ENCODE measurements around the gene ABCF2.
A peak's percentile ranks its signal among the peaks of the same experiment; 100 is the strongest.

ABCF2 gene

GRCh38 chr7:151252561-151252835 lies 25.5 kb upstream of the ABCF2 start:
- Histone ChIP-seq H3K27ac (ENCODE audit: low read depth, low read length) (no peak overlapping the region), H3K27me3 (ENCODE audit: insufficient read depth, low read length) (peaks cover 76% of the 10 kb centered on the region)

GRCh38 chr7:151251689-151252560 lies 24.9 kb upstream of the ABCF2 start:
- Histone ChIP-seq H3K27ac (ENCODE audit: low read depth, low read length) (no peak overlapping the region), H3K36me3 (ENCODE audit: insufficient read depth, low read length) (no peaks in the 10 kb centered on the region)
- WGBS, result under 1% methylated on average over 77 of the region's 79 CpGs

More at GRCh38 chr7:151252561-151252835, 25.5 kb upstream of the ABCF2 start:
- no peaks in the 10 kb centered on the region for H3K36me3 ChIP-seq (ENCODE audit: insufficient read depth, low read length)
- H3K4me3 ChIP-seq (ENCODE audit: low read length), result peak overlapping the region; percentile 70
- 17% methylated on average over 6 of the region's 9 CpGs for WGBS
- no peaks in the 10 kb centered on the region for H3K9me3 ChIP-seq (ENCODE audit: insufficient read depth, low read depth, low read length)
- peaks cover 22% of the 10 kb centered on the region for H3K4me1 ChIP-seq (ENCODE audit: insufficient read depth, low read length)
- H3K9ac ChIP-seq (ENCODE audit: low read depth, low read length), result peak overlapping the region; percentile 70; the same call in 1 of the 2 replicates

GRCh38 chr7:151251328-151251688 lies 24.3 kb upstream of the ABCF2 start:
- Histone ChIP-seq H3K27ac (ENCODE audit: low read depth, low read length) (no peak overlapping the region), H3K4me3 (ENCODE audit: low read length) (peak overlapping the region; percentile 70), H3K27me3 (ENCODE audit: insufficient read depth, low read length) (peaks cover 85% of the 10 kb centered on the region), H3K9me3 (ENCODE audit: insufficient read depth, low read depth, low read length) (no peaks in the 10 kb centered on the region), H3K36me3 (ENCODE audit: insufficient read depth, low read length) (no peaks in the 10 kb centered on the region), H3K4me1 (ENCODE audit: insufficient read depth, low read length) (peaks cover 34% of the 10 kb centered on the region), H3K9ac (ENCODE audit: low read depth, low read length) (peak overlapping the region; percentile 38)
- 6% methylated on average over 19 of the region's 19 CpGs for WGBS

More at GRCh38 chr7:151251689-151252560, 24.9 kb upstream of the ABCF2 start:
- Histone ChIP-seq H3K9me3 (ENCODE audit: insufficient read depth, low read depth, low read length) (no peaks in the 10 kb centered on the region), H3K4me1 (ENCODE audit: insufficient read depth, low read length) (peaks cover 28% of the 10 kb centered on the region), H3K9ac (ENCODE audit: low read depth, low read length) (peak overlapping the region; percentile 70), H3K4me3 (ENCODE audit: low read length) (peak overlapping the region; percentile 70), H3K27me3 (ENCODE audit: insufficient read depth, low read length) (peaks cover 81% of the 10 kb centered on the region)

GRCh38 chr7:151250181-151251132 lies 23.5 kb upstream of the ABCF2 start:
- H3K27ac ChIP-seq (ENCODE audit: low read depth, low read length), result no peak overlapping the region
- H3K4me3 ChIP-seq (ENCODE audit: low read length), result no peak overlapping the region; the same call in 1 of the 2 replicates
- peaks cover 91% of the 10 kb centered on the region for H3K27me3 ChIP-seq (ENCODE audit: insufficient read depth, low read length)
- H3K36me3 ChIP-seq (ENCODE audit: insufficient read depth, low read length), result no peaks in the 10 kb centered on the region
- WGBS, result 59% methylated on average over 7 of the region's 7 CpGs
- no peaks in the 10 kb centered on the region for H3K9me3 ChIP-seq (ENCODE audit: insufficient read depth, low read depth, low read length)
- no peak overlapping the region for H3K9ac ChIP-seq (ENCODE audit: low read depth, low read length)
- peaks cover 40% of the 10 kb centered on the region for H3K4me1 ChIP-seq (ENCODE audit: insufficient read depth, low read length)

GRCh38 chr7:151249732-151250072 lies 22.7 kb upstream of the ABCF2 start:
- H3K9me3 ChIP-seq (ENCODE audit: insufficient read depth, low read depth, low read length), result no peaks in the 10 kb centered on the region
- H3K27ac ChIP-seq (ENCODE audit: low read depth, low read length), result no peak overlapping the region
- no peaks in the 10 kb centered on the region for H3K36me3 ChIP-seq (ENCODE audit: insufficient read depth, low read length)
- H3K4me1 ChIP-seq (ENCODE audit: insufficient read depth, low read length), result peaks cover 42% of the 10 kb centered on the region
- 0 out of 2 replicates have a peak overlapping the region, but pooled peaks have one; percentile 57 for H3K4me3 ChIP-seq (ENCODE audit: low read length)
- H3K9ac ChIP-seq (ENCODE audit: low read depth, low read length), result no peak overlapping the region
- WGBS, result 17% methylated on average over 5 of the region's 5 CpGs
- peaks cover 91% of the 10 kb centered on the region for H3K27me3 ChIP-seq (ENCODE audit: insufficient read depth, low read length)

- H3K27ac ChIP-seq (ENCODE audit: low read depth, low read length), result no peak overlapping the region; the same call in 1 of the 2 replicates
- no peaks in the 10 kb centered on the region for H3K36me3 ChIP-seq (ENCODE audit: insufficient read depth, low read length)
- no peak overlapping the region for H3K9ac ChIP-seq (ENCODE audit: low read depth, low read length)
- 5% methylated on average over 45 of the region's 45 CpGs for WGBS
- no peaks in the 10 kb centered on the region for H3K9me3 ChIP-seq (ENCODE audit: insufficient read depth, low read depth, low read length)
- H3K4me3 ChIP-seq (ENCODE audit: low read length), result peak overlapping the region; percentile 57
- peaks cover 90% of the 10 kb centered on the region for H3K27me3 ChIP-seq (ENCODE audit: insufficient read depth, low read length)
- peaks cover 45% of the 10 kb centered on the region for H3K4me1 ChIP-seq (ENCODE audit: insufficient read depth, low read length)
Observed at GRCh38 chr7:151249034-151249731, 22.2 kb upstream of the ABCF2 start.

- H3K27me3 ChIP-seq (ENCODE audit: insufficient read depth, low read length), result peaks cover 89% of the 10 kb centered on the region
- H3K4me3 ChIP-seq (ENCODE audit: low read length), result peak within 1 kb of the TSS; percentile 57
- no peaks in the 10 kb centered on the region for H3K9me3 ChIP-seq (ENCODE audit: insufficient read depth, low read depth, low read length)
- peaks cover 50% of the 10 kb centered on the region for H3K4me1 ChIP-seq (ENCODE audit: insufficient read depth, low read length)
- no peaks in the 10 kb centered on the region for H3K36me3 ChIP-seq (ENCODE audit: insufficient read depth, low read length)
- H3K27ac ChIP-seq (ENCODE audit: low read depth, low read length), result no peak within 1 kb of the TSS; the same call in 1 of the 2 replicates
- H3K9ac ChIP-seq (ENCODE audit: low read depth, low read length), result no peak within 1 kb of the TSS
- under 1% methylated on average over 71 of the region's 71 CpGs for WGBS
Observed at GRCh38 chr7:151248346-151249033, 21.5 kb upstream of the ABCF2 start, which contains the start of gene SMARCD3. TSS of gene SMARCD3 (minus strand) at chr7:151248694. CDS start at chr7:151248562, 132 bp downstream.

GRCh38 chr7:151247611-151248345 lies 20.8 kb upstream of the ABCF2 start:
- H3K27me3 ChIP-seq (ENCODE audit: insufficient read depth, low read length), result peaks cover 82% of the 10 kb centered on the region
- no peaks in the 10 kb centered on the region for H3K36me3 ChIP-seq (ENCODE audit: insufficient read depth, low read length)
- H3K9me3 ChIP-seq (ENCODE audit: insufficient read depth, low read depth, low read length), result no peaks in the 10 kb centered on the region
- no peak overlapping the region for H3K27ac ChIP-seq (ENCODE audit: low read depth, low read length)
- no peak overlapping the region for H3K9ac ChIP-seq (ENCODE audit: low read depth, low read length)
- WGBS, result 9% methylated on average over 29 of the region's 29 CpGs
- peaks cover 44% of the 10 kb centered on the region for H3K4me1 ChIP-seq (ENCODE audit: insufficient read depth, low read length)
- H3K4me3 ChIP-seq (ENCODE audit: low read length), result peak overlapping the region; percentile 57

GRCh38 chr7:151246851-151247580 lies 20.0 kb upstream of the ABCF2 start:
- Histone ChIP-seq H3K4me1 (ENCODE audit: insufficient read depth, low read length) (peaks cover 42% of the 10 kb centered on the region), H3K9me3 (ENCODE audit: insufficient read depth, low read depth, low read length) (no peaks in the 10 kb centered on the region), H3K27ac (ENCODE audit: low read depth, low read length) (no peak overlapping the region), H3K9ac (ENCODE audit: low read depth, low read length) (no peak overlapping the region), H3K27me3 (ENCODE audit: insufficient read depth, low read length) (peaks cover 77% of the 10 kb centered on the region), H3K36me3 (ENCODE audit: insufficient read depth, low read length) (no peaks in the 10 kb centered on the region), H3K4me3 (ENCODE audit: low read length) (no peak overlapping the region)
- WGBS, result 47% methylated on average over 4 of the region's 4 CpGs
